WTC11 (cell line): ENCODE measurements around the gene TNIK. TPM values are rescaled to one million over a fixed set of nuclear protein-coding genes. Genes with fewer than 3 reads are reported as not detected.

Experiments
- ATAC-seq: fragments of 200-7000 bp; cut with Tn5 transposase; 2 replicates; pipeline ENCODE4 v1.10.0; 2021; ENCODE audit warnings: mild to moderate bottlenecking, moderate library complexity
- CTCF ChIA-PET: fragments of 300-600 bp; sonication (Branson Sonifier 250); formaldehyde crosslinking; loops from one replicate; lab custom pipeline; 2021; ENCODE audit warnings: antibody characterized with exemption; lab: Charles Lee
- POLR2A ChIA-PET: fragments of 350-600 bp; sonication (Branson Sonifier 250); formaldehyde crosslinking; loops from one replicate; lab custom pipeline; 2021; ENCODE audit warnings: antibody characterized with exemption; lab: Charles Lee
- DNase-seq: peaks from one replicate; pipeline ENCODE4 v3.0.0; 2021; ENCODE audit warnings: low spot score
- H3K27ac Mint-ChIP-seq: 2 replicates; pipeline ENCODE4 v1.8.0; 2021; ENCODE audit warnings: mixed read lengths
- H3K27me3 Mint-ChIP-seq: 2 replicates; pipeline ENCODE4 v1.8.0; 2021; ENCODE audit warnings: low read depth, mild to moderate bottlenecking, moderate library complexity, mixed read lengths
- H3K36me3 Mint-ChIP-seq: 2 replicates; pipeline ENCODE4 v1.8.0; 2021; ENCODE audit warnings: mixed read lengths
- H3K4me1 Mint-ChIP-seq: 2 replicates; pipeline ENCODE4 v1.8.0; 2022; ENCODE audit warnings: mixed read lengths
- H3K4me3 Mint-ChIP-seq: 2 replicates; pipeline ENCODE4 v1.8.0; 2021; ENCODE audit warnings: mild to moderate bottlenecking, moderate library complexity, mixed read lengths
- H3K9me3 Mint-ChIP-seq: 2 replicates; pipeline ENCODE4 v1.8.0; 2021; ENCODE audit warnings: mixed read lengths
- ARID4B ChIP-seq: sonication (generic); formaldehyde crosslinking; IDR thresholded peaks from 2 replicates; pipeline ENCODE4 v1.8.0; 2023; ENCODE audit warnings: missing genetic modification reagents, mild to moderate bottlenecking, borderline replicate concordance
- CREB1 ChIP-seq: sonication (generic); formaldehyde crosslinking; IDR thresholded peaks from 2 replicates; pipeline ENCODE4 v1.8.0; 2023; ENCODE audit warnings: mild to moderate bottlenecking, missing genetic modification reagents
- E2F1 ChIP-seq: sonication (generic); formaldehyde crosslinking; IDR thresholded peaks from 2 replicates; pipeline ENCODE4 v1.8.0; 2022; ENCODE audit warnings: mild to moderate bottlenecking, missing genetic modification reagents
- ELF4 ChIP-seq: sonication (generic); formaldehyde crosslinking; IDR thresholded peaks from 2 replicates; pipeline ENCODE4 v1.8.1; 2022; ENCODE audit warnings: low read depth, mild to moderate bottlenecking, moderate library complexity, missing genetic modification reagents
- EMX1 ChIP-seq: fragments of 250-450 bp; sonication (Bioruptor Pico); IDR thresholded peaks from 2 replicates; pipeline ENCODE4 v1.8.0; 2021; ENCODE audit warnings: mild to moderate bottlenecking
- FOXP1 ChIP-seq: sonication (generic); formaldehyde crosslinking; IDR thresholded peaks from 2 replicates; pipeline ENCODE4 v1.8.0; 2022; ENCODE audit warnings: missing genetic modification reagents, mild to moderate bottlenecking, moderate library complexity, borderline replicate concordance
- GRHL2 ChIP-seq: fragments of 250-450 bp; sonication (Bioruptor Pico); IDR thresholded peaks from 2 replicates; pipeline ENCODE4 v1.8.0; 2022; ENCODE audit warnings: mild to moderate bottlenecking, moderate library complexity; ENCODE audit not compliant: insufficient replicate concordance, severe bottlenecking
- IRF1 ChIP-seq: sonication (generic); formaldehyde crosslinking; IDR thresholded peaks from 2 replicates; pipeline ENCODE4 v1.8.0; 2023; ENCODE audit warnings: missing genetic modification reagents
- JAZF1 ChIP-seq: fragments of 250-450 bp; sonication (Bioruptor Pico); IDR thresholded peaks from 2 replicates; pipeline ENCODE4 v1.9.0; 2021; ENCODE audit warnings: moderate library complexity, mild to moderate bottlenecking, inconsistent platforms
- NR1H2 ChIP-seq: sonication (generic); formaldehyde crosslinking; IDR thresholded peaks from 2 replicates; pipeline ENCODE4 v1.9.0; 2021; ENCODE audit warnings: mild to moderate bottlenecking, moderate library complexity, missing genetic modification reagents
- NR3C1 ChIP-seq: sonication (generic); formaldehyde crosslinking; conservative IDR thresholded peaks from 2 replicates; pipeline ENCODE4 v1.8.1; 2023; ENCODE audit warnings: low read depth, mild to moderate bottlenecking, missing genetic modification reagents
- PREB ChIP-seq: sonication (generic); formaldehyde crosslinking; IDR thresholded peaks from 2 replicates; pipeline ENCODE4 v1.8.1; 2022; ENCODE audit warnings: mild to moderate bottlenecking, missing genetic modification reagents, moderate library complexity, borderline replicate concordance
- PRRX2 ChIP-seq: fragments of 250-450 bp; sonication (Bioruptor Pico); IDR thresholded peaks from 2 replicates; pipeline ENCODE4 v1.8.0; 2021; ENCODE audit warnings: mild to moderate bottlenecking
- RELA ChIP-seq: sonication (generic); formaldehyde crosslinking; IDR thresholded peaks from 2 replicates; pipeline ENCODE4 v1.8.1; 2022; ENCODE audit warnings: missing genetic modification reagents, mild to moderate bottlenecking, borderline replicate concordance
- USF1 ChIP-seq: sonication (generic); formaldehyde crosslinking; IDR thresholded peaks from 2 replicates; pipeline ENCODE4 v1.8.0; 2022; ENCODE audit warnings: mild to moderate bottlenecking, missing genetic modification reagents
- ZNF219 ChIP-seq: sonication (generic); formaldehyde crosslinking; IDR thresholded peaks from 2 replicates; pipeline ENCODE4 v1.8.0; 2023; ENCODE audit warnings: missing genetic modification reagents, mild to moderate bottlenecking, borderline replicate concordance
- ZNF317 ChIP-seq: sonication (generic); formaldehyde crosslinking; IDR thresholded peaks from 2 replicates; pipeline ENCODE4 v1.8.1; 2023; ENCODE audit warnings: low read depth, mild to moderate bottlenecking, moderate library complexity, missing genetic modification reagents, borderline replicate concordance
- ZNF396 ChIP-seq: fragments of 250-450 bp; sonication (Bioruptor Pico); IDR thresholded peaks from 2 replicates; pipeline ENCODE4 v1.8.0; 2021; ENCODE audit warnings: mild to moderate bottlenecking, moderate library complexity, borderline replicate concordance
- total RNA-seq: library from RNA; stranded (reverse); gene quantifications from 3 replicates; pipeline ENCODE4 v1.2.3, GENCODE V29; 2021
- TF ChIP-seq, protein P1 (sequence below): sonication (generic); formaldehyde crosslinking; IDR thresholded peaks from 2 replicates; pipeline ENCODE4 v1.8.1; 2023; ENCODE audit warnings: mild to moderate bottlenecking, missing genetic modification reagents, moderate library complexity

Gene TNIK
- total RNA-seq, 1 experiment from 2014 or later, result 50.3 TPM

DNA sequence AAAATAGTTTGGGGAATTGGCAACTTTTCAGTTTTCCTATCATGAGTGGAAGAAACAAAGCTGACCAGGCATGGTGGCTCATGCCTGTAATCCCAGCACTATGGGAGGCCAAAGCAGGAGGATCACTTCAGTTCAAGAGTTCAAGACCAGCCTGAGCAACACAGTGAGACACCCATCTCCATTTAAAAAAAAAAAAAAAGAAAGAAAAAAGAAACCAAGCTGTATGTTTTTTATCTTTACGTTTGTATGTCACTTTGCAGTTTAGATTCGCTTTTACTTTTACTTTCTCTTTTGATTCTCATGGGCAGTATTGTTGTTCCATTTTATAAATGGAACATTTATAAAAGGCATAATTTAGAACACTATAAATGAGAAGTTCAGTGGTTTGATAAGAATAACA is 31.2 kb upstream of the TNIK start (continued):
- TF ChIP-seq ARID4B (CRISPR knock-in tag) (no peak), PRRX2 (CRISPR knock-in tag) (no peak), ZNF219 (CRISPR knock-in tag) (no peak), NR1H2 (CRISPR knock-in tag) (no peak), ELF4 (CRISPR knock-in tag) (no peak), RELA (no peak), EMX1 (CRISPR knock-in tag) (no peak), ZNF396 (no peak)

DNA sequence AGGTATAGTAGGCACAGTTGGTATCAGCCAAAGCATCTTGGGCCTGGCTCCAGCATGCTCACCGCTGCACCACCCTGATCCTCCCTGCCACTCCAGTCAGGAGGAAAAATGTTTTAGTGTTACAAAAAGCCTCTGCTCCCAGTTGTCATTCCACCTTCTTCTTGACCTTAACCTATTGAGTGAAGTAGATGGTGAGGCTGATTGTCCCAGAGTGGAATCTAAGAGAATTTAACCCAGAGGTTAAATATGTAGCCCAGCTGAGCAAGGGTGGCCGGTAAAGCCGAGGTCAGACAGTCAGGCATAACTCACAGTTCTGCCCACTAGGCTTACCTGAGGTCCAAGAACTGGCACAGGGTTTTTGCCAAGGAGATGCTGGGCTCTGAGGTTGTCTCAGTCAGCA is 30.7 kb upstream of the TNIK start:
- POLR2A ChIA-PET, result no interaction called here
- ATAC-seq, result no peak
- CTCF ChIA-PET, result no interaction called here

More for the DNA sequence above, 30.7 kb upstream of the TNIK start:
- Mint-ChIP-seq H3K4me3 (no peak overlapping the region), H3K27me3 (no peaks in the 10 kb centered on the region), H3K27ac (no peak overlapping the region), H3K36me3 (no peaks in the 10 kb centered on the region), H3K9me3 (no peaks in the 10 kb centered on the region), H3K4me1 (no peaks in the 10 kb centered on the region)
- TF ChIP-seq, protein P1, sequence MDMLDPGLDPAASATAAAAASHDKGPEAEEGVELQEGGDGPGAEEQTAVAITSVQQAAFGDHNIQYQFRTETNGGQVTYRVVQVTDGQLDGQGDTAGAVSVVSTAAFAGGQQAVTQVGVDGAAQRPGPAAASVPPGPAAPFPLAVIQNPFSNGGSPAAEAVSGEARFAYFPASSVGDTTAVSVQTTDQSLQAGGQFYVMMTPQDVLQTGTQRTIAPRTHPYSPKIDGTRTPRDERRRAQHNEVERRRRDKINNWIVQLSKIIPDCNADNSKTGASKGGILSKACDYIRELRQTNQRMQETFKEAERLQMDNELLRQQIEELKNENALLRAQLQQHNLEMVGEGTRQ (CRISPR knock-in tag), result no peak
- no peak for TF ChIP-seq ZNF317 (CRISPR knock-in tag)
- TF ChIP-seq PREB (CRISPR knock-in tag), result no peak
- no peak for TF ChIP-seq E2F1 (CRISPR knock-in tag)
- TF ChIP-seq NR3C1 (CRISPR knock-in tag), result no peak
- no peak for TF ChIP-seq IRF1 (CRISPR knock-in tag)
- TF ChIP-seq USF1 (CRISPR knock-in tag), result no peak
- TF ChIP-seq FOXP1, result no peak
- no peak for TF ChIP-seq JAZF1 (CRISPR knock-in tag)
- no peak for TF ChIP-seq GRHL2 (CRISPR knock-in tag)
- TF ChIP-seq CREB1 (CRISPR knock-in tag), result no peak
- DNase-seq, result no peak
